Astrocyte (in vitro differentiated cells and primary cell): Measurements from ENCODE around the gene ZBTB45. TPM values are rescaled to one million over a fixed set of nuclear protein-coding genes. Genes with fewer than 3 reads are reported as not detected.
A peak's percentile ranks its signal among the peaks of the same experiment; 100 is the strongest.

Source experiments
- DNase-seq: peaks from one replicate; pipeline ENCODE4 v3.0.0-alpha.2; 2010; ENCODE audit warnings: low read depth
- FAIRE-seq: peaks from 2 replicates; lab custom pipeline; 2011; peaks lifted over from hg19 to GRCh38; lab: Jason Lieb, UNC
- H2AFZ ChIP-seq: 2 replicates; pipeline ENCODE4 v1.6.0; 2012; ENCODE audit warnings: low read depth, low read length, inconsistent platforms
- H3K27ac ChIP-seq: 2 replicates; pipeline ENCODE4 v1.5.1; 2011; ENCODE audit warnings: low read depth, low read length, inconsistent platforms
- H3K27me3 ChIP-seq: 2 replicates; pipeline ENCODE4 v1.6.0; 2011; ENCODE audit warnings: low read length, inconsistent platforms; ENCODE audit not compliant: insufficient read depth
- H3K36me3 ChIP-seq: 2 replicates; pipeline ENCODE4 v1.5.1; 2011; ENCODE audit warnings: low read length, inconsistent platforms; ENCODE audit not compliant: insufficient read depth
- H3K4me1 ChIP-seq: 2 replicates; pipeline ENCODE4 v1.5.1; 2011; ENCODE audit warnings: low read length, inconsistent platforms; ENCODE audit not compliant: insufficient read depth
- H3K4me2 ChIP-seq: 2 replicates; pipeline ENCODE4 v1.6.0; 2012; ENCODE audit warnings: low read length, inconsistent platforms
- H3K4me3 ChIP-seq: 2 replicates; pipeline ENCODE4 v1.5.1; 2011; ENCODE audit warnings: low read depth, mild to moderate bottlenecking, low read length, inconsistent platforms; ENCODE audit not compliant: insufficient read depth
- H3K79me2 ChIP-seq: 2 replicates; pipeline ENCODE4 v1.6.0; 2012; ENCODE audit warnings: mild to moderate bottlenecking, low read length, inconsistent platforms; ENCODE audit not compliant: insufficient read depth
- H3K9ac ChIP-seq: 2 replicates; pipeline ENCODE4 v1.6.0; 2012; ENCODE audit warnings: mild to moderate bottlenecking, low read length, inconsistent platforms
- H3K9me3 ChIP-seq: 2 replicates; pipeline ENCODE4 v1.5.1; 2012; ENCODE audit warnings: low read depth, mild to moderate bottlenecking, low read length, inconsistent platforms; ENCODE audit not compliant: insufficient read depth
- H4K20me1 ChIP-seq: 2 replicates; pipeline ENCODE4 v1.6.0; 2012; ENCODE audit warnings: low read length, inconsistent platforms; ENCODE audit not compliant: insufficient read depth
- H3K27ac Mint-ChIP-seq: one replicate; pipeline ENCODE4 v1.8.0; 2021; ENCODE audit warnings: mild to moderate bottlenecking, mixed read lengths; ENCODE audit not compliant: unreplicated experiment
- H3K27me3 Mint-ChIP-seq: one replicate; pipeline ENCODE4 v1.8.0; 2021; ENCODE audit warnings: low read depth, mixed read lengths; ENCODE audit not compliant: unreplicated experiment
- H3K36me3 Mint-ChIP-seq: one replicate; pipeline ENCODE4 v1.8.0; 2021; ENCODE audit warnings: low read depth, mixed read lengths; ENCODE audit not compliant: unreplicated experiment
- H3K4me1 Mint-ChIP-seq: one replicate; pipeline ENCODE4 v1.8.0; 2021; ENCODE audit warnings: low read depth, mixed read lengths; ENCODE audit not compliant: unreplicated experiment
- H3K4me3 Mint-ChIP-seq: one replicate; pipeline ENCODE4 v1.8.0; 2021; ENCODE audit warnings: mild to moderate bottlenecking, moderate library complexity, mixed read lengths; ENCODE audit not compliant: unreplicated experiment
- H3K9me3 Mint-ChIP-seq: one replicate; pipeline ENCODE4 v1.8.0; 2021; ENCODE audit warnings: mild to moderate bottlenecking, mixed read lengths; ENCODE audit not compliant: unreplicated experiment
- CTCF ChIP-seq: IDR thresholded peaks from 2 replicates; pipeline ENCODE4 v1.5.1; 2011; ENCODE audit warnings: low read depth, mild to moderate bottlenecking, inconsistent platforms, low read length, moderate library complexity; ENCODE audit not compliant: insufficient read depth
- EZH2 ChIP-seq: IDR thresholded peaks from 2 replicates; pipeline ENCODE4 v1.6.1; 2012; ENCODE audit warnings: mild to moderate bottlenecking, low read length, inconsistent platforms; ENCODE audit not compliant: insufficient read depth
- total RNA-seq: library from RNA; stranded (reverse); gene quantifications from 2 replicates; pipeline ENCODE4 v1.2.1, GENCODE V29; 2021

ZBTB45 gene
- total RNA-seq, 1 donor from 2014 or later: 16.3 TPM

DNA sequence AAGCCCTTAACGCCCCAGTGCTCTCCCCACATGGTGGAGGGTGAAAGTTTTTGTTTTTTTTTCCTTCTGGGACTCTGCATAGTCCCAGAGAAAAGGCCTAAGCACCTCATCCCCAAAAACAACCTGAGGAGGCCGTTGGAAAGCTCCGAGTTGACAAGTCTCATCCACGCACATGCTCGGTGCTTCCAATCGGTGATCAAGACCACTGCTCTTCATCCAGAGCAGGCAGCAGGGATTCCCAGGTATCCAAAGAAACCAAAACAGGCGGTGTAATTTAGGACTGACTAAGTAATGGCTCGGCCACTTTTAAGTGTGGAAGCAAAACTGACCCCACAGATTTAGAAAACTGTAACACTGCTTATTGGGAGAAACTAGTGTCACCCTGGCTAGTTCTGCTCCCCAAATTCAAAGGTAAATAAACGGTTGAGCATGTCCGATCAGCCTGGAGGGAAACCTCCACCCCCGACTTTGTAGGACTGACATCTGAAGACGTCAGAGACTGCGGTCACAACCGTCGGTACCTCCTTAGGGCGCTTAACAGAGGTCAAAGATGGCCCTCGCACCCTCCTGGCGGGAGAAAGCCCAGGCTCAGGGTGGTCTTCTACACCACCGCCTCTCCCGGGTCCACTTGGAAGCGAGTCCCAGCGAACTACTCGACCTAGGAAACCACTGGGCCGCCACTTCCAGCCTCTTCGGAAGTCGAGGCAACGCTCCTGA lies 44.5 kb downstream of the ZBTB45 start:
- Mint-ChIP-seq H3K9me3 (no peaks in the 10 kb centered on the region), H3K27ac (peak overlapping the region; percentile 96), H3K4me1 (peaks cover 26% of the 10 kb centered on the region), H3K27me3 (no peaks in the 10 kb centered on the region), H3K36me3 (peaks cover 19% of the 10 kb centered on the region), H3K4me3 (peak overlapping the region; percentile 86)
- FAIRE-seq (no peak), DNase-seq (no peak)
- Histone ChIP-seq H3K4me3 (peak overlapping the region; percentile 69), H3K9ac (peak overlapping the region; percentile 81), H3K27me3 (no peaks in the 10 kb centered on the region), H3K4me2 (peak overlapping the region; percentile 91), H2AFZ (peak overlapping the region; percentile 79), H3K36me3 (peaks cover 9% of the 10 kb centered on the region), H3K79me2 (no peaks in the 10 kb centered on the region), H4K20me1 (peaks cover 26% of the 10 kb centered on the region), H3K27ac (peak overlapping the region; percentile 76), H3K4me1 (peaks cover 31% of the 10 kb centered on the region), H3K9me3 (no peaks in the 10 kb centered on the region)
- TF ChIP-seq EZH2 (no peak), CTCF (no peak)

DNA sequence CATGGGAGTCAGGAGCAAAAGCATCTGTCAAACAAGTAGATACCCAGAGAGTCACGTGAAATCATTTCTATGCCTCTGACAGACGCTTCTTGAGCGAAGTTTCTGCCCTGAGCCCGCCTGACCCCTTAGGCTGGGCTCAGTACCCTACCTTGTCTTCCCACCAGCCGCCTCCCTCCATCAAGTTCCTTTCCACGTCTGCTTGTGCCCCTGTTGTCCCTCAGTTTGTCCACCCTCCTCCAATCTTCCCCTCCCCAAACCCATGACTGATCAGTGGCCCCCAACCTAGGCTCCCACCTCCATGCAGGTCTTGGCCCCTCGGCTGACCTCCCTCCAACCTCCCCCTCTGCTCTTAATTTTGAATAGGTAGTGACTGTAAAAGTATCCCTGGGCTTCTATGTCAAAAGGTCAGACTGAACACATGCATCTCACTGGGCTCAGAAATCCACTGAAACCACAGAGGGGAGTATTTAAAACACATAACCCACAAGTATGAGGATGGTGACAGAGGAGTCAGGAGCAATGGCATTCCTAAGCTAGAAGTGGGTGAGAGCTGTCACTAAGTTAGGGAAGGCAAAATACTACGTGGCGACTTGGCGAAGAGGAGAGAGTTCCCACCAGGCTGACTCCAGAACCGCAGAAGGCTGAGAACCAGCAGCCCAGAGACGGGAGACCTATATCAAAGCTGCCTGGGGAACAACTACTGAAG lies 45.2 kb downstream of the ZBTB45 start:
- Mint-ChIP-seq H3K4me1 (peaks cover 26% of the 10 kb centered on the region), H3K9me3 (no peaks in the 10 kb centered on the region), H3K36me3 (peaks cover 19% of the 10 kb centered on the region), H3K4me3 (peak overlapping the region; percentile 86), H3K27ac (peak overlapping the region; percentile 96), H3K27me3 (no peaks in the 10 kb centered on the region)
- H3K36me3 ChIP-seq: peaks cover 9% of the 10 kb centered on the region
- TF ChIP-seq EZH2 (no peak), CTCF (no peak)
- H3K9ac ChIP-seq: peak overlapping the region; percentile 81
- DNase-seq (peak; percentile 89), FAIRE-seq (no peak)
- H3K27ac ChIP-seq: peak overlapping the region; percentile 76
- H4K20me1 ChIP-seq: peaks cover 28% of the 10 kb centered on the region
- H3K27me3 ChIP-seq: no peaks in the 10 kb centered on the region
- H3K4me3 ChIP-seq: peak overlapping the region; percentile 69
- peak overlapping the region; percentile 91 for H3K4me2 ChIP-seq
- no peak overlapping the region for H2AFZ ChIP-seq
- no peaks in the 10 kb centered on the region for H3K9me3 ChIP-seq
- peaks cover 3% of the 10 kb centered on the region for H3K79me2 ChIP-seq
- H3K4me1 ChIP-seq: peaks cover 31% of the 10 kb centered on the region
